Panc1 (cell line): ENCODE results near the gene MLX.

Experiments
- CTCF ChIP-seq: fragments of 450-650 bp; IDR thresholded peaks from 2 replicates; pipeline ENCODE4 v1.5.1; 2017; ENCODE audit warnings: mild to moderate bottlenecking
- POLR2AphosphoS5 ChIP-seq: IDR thresholded peaks from 2 replicates; pipeline ENCODE4 v1.6.1; 2012; ENCODE audit warnings: mild to moderate bottlenecking, low read depth, low read length, moderate library complexity
- REST ChIP-seq, 2 experiments: IDR thresholded peaks; 2 replicates each; pipeline ENCODE4 v1.6.1; 2011 to 2012; ENCODE audit warnings: low read depth in 2 of 2, control low read depth in 1 of 2, low read length in 1 of 2, mild to moderate bottlenecking in 1 of 2, moderate library complexity in 1 of 2; ENCODE audit not compliant: insufficient read depth in 1 of 2
- SIN3A ChIP-seq: IDR thresholded peaks from 2 replicates; pipeline ENCODE4 v1.6.1; 2012; ENCODE audit warnings: low read depth, mild to moderate bottlenecking, low read length, moderate library complexity, borderline replicate concordance; ENCODE audit not compliant: insufficient read depth
- TCF7L2 ChIP-seq: IDR thresholded peaks from 2 replicates; pipeline ENCODE4 v1.6.1; 2011; ENCODE audit warnings: mild to moderate bottlenecking, low read depth, low read length, inconsistent platforms

GRCh38 chr17:42579794-42580551 is 13.1 kb downstream of the MLX start:
- no peak for TF ChIP-seq CTCF
- no peak for TF ChIP-seq POLR2AphosphoS5
- TF ChIP-seq REST (IDR thresholded peaks at IDR 0.05; ENCODE audit: insufficient read depth in 1 of 2, low read depth in 2 of 2, low read length in 1 of 2): no peak
- TF ChIP-seq SIN3A: no peak
- TF ChIP-seq TCF7L2: no peak
